ACC112 (cell line): Measurements from ENCODE around the gene TBC1D2B.
"Not testable (repeated sequence)": the region's sequence is repeated elsewhere in the genome, so short reads cannot be mapped to it uniquely, and the experiment has no call there.

Experiments used
- H2AFZ ChIP-seq: fragments of 200-600 bp; sonication (generic); one replicate; pipeline ENCODE4 v1.6.0; 2017; ENCODE audit warnings: antibody characterized with exemption, low read length; ENCODE audit not compliant: unreplicated experiment
- H3K27ac ChIP-seq: fragments of 200-600 bp; sonication (generic); 2 replicates; pipeline ENCODE4 v1.5.1; 2014; ENCODE audit warnings: low read depth, mild to moderate bottlenecking, antibody characterized with exemption, low read length, moderate library complexity
- H3K27me3 ChIP-seq: fragments of 200-600 bp; sonication (generic); 2 replicates; pipeline ENCODE4 v1.6.1; 2014; ENCODE audit warnings: mild to moderate bottlenecking, antibody characterized with exemption, low read length, moderate library complexity, mixed read lengths; ENCODE audit not compliant: insufficient read depth
- H3K36me3 ChIP-seq: fragments of 200-600 bp; sonication (generic); 2 replicates; pipeline ENCODE4 v1.6.1; 2016; ENCODE audit warnings: mild to moderate bottlenecking, antibody characterized with exemption, low read length, moderate library complexity, mixed read lengths; ENCODE audit not compliant: insufficient read depth
- H3K4me1 ChIP-seq: fragments of 200-600 bp; sonication (generic); one replicate; pipeline ENCODE4 v1.6.1; 2016; ENCODE audit warnings: low read length, mixed read lengths; ENCODE audit not compliant: insufficient read depth, unreplicated experiment, control insufficient read depth
- H3K4me3 ChIP-seq: fragments of 200-600 bp; sonication (generic); 2 replicates; pipeline ENCODE4 v1.5.1; 2014; ENCODE audit warnings: mild to moderate bottlenecking, low read depth, low read length
- H3K79me2 ChIP-seq: fragments of 200-600 bp; sonication (generic); one replicate; pipeline ENCODE4 v1.6.0; 2016; ENCODE audit warnings: low read length; ENCODE audit not compliant: control insufficient read depth, unreplicated experiment, insufficient read depth

Gene TBC1D2B

GRCh38 chr15:77970813-77971360 lies 106.6 kb downstream of the TBC1D2B start:
- H3K4me3 ChIP-seq, H3K79me2 ChIP-seq, H3K27me3 ChIP-seq, H3K4me1 ChIP-seq, H2AFZ ChIP-seq, H3K27ac ChIP-seq, H3K36me3 ChIP-seq: not testable (repeated sequence)

DNA sequence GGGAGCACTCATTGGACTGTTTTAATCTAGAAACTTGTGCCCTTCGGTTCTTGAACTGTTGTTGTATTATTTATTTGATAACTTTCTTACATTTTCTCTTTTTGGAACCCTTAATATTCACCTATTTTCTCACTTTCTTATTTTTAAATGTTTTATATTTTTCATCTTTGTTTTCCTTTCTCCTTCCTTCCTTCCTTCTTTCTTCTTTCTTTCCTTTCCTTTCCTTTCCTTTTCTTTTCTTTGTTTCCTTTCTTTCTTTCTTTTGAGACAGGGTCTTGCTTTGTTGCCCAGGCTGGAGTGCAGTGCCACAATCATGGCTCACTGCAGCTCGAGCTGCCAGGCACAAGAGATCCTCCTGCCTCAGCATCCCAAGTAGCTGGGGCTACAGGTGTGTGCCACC lies 108.5 kb downstream of the TBC1D2B start:
- Histone ChIP-seq H3K36me3 (no peaks in the 10 kb centered on the region), H3K4me1 (peaks cover 3% of the 10 kb centered on the region), H3K27me3 (no peaks in the 10 kb centered on the region), H3K79me2 (no peaks in the 10 kb centered on the region), H3K4me3 (no peak overlapping the region), H2AFZ (no peak overlapping the region), H3K27ac (no peak overlapping the region)

DNA sequence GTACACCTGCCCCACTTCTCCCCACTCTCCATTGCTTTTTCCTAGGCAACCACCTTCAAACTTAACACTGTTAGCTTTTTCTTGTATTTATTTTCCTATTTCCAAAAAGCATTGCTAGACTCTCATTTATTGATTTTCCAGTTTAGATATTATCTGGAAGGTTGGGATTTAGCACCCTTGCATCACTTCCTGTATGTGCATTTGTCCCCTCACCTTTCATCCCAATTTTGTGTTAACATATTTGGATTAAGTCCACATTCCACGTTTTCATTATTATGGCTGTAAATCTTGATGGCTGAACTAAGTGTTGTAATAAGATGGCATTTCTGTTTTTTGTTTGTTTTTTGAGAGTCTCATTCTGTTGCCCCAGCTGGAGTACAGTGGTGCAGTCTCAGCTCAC lies 109.7 kb downstream of the TBC1D2B start:
- H3K36me3 ChIP-seq = no peaks in the 10 kb centered on the region
- no peak overlapping the region for H3K27ac ChIP-seq
- no peaks in the 10 kb centered on the region for H3K27me3 ChIP-seq
- H3K79me2 ChIP-seq = no peaks in the 10 kb centered on the region
- no peaks in the 10 kb centered on the region for H3K4me1 ChIP-seq
- H3K4me3 ChIP-seq = no peak overlapping the region
- H2AFZ ChIP-seq = no peak overlapping the region

DNA sequence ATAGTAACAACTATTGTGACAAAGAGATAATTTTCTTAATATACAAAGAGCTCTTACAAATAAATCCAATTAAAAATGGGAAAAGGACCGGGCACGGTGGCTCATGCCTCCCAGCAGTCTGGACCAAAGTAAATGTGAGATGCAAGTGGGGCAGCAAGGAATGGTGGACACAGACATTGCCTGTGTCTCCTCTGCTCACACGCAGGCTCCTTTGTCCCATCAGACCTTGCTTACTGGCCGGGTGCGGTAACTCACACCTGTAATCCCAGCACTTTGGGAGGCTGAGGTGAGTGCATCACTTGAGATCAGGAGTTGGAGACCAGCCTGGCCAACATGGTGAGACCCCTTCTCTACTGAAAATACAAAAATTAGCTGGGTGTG lies 110.3 kb downstream of the TBC1D2B start:
- not testable (repeated sequence) for H3K79me2 ChIP-seq, H3K4me1 ChIP-seq, H3K27me3 ChIP-seq, H3K36me3 ChIP-seq, H3K27ac ChIP-seq, H3K4me3 ChIP-seq, H2AFZ ChIP-seq

GRCh38 chr15:77966540-77967234 lies 110.8 kb downstream of the TBC1D2B start:
- H3K27ac ChIP-seq = no peak overlapping the region
- no peak overlapping the region for H2AFZ ChIP-seq
- no peaks in the 10 kb centered on the region for H3K4me1 ChIP-seq
- H3K27me3 ChIP-seq = no peaks in the 10 kb centered on the region
- H3K36me3 ChIP-seq = no peaks in the 10 kb centered on the region
- no peaks in the 10 kb centered on the region for H3K79me2 ChIP-seq
- H3K4me3 ChIP-seq = no peak overlapping the region

- Histone ChIP-seq H3K27me3 (no peaks in the 10 kb centered on the region), H3K4me1 (no peaks in the 10 kb centered on the region), H3K27ac (no peak overlapping the region), H3K4me3 (no peak overlapping the region), H3K79me2 (no peaks in the 10 kb centered on the region), H2AFZ (no peak overlapping the region), H3K36me3 (no peaks in the 10 kb centered on the region)
Measured at GRCh38 chr15:77964193-77964592, 113.3 kb downstream of the TBC1D2B start.

DNA sequence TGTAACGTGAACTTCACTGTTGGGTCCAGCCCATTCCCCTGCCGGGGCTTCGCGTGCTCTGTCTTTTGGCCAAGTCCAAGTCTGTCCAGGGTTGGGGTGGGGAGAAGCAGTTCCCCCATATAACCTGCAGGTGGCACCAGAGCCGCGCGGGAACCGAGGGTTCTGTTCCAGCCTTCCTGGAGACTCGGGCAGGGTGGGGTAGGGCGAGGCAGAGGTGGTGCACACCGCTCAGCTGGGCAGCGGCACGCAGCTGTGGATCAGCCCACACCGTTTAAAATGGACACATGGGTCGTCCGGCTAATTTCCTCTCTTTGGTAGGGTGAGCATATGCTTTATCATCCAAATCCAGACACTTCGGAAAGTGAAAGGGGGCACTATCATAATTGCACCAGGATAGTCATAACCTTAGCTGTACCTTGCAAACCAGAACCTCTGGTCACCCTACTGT lies 118.1 kb downstream of the TBC1D2B start:
- no peaks in the 10 kb centered on the region for H3K27me3 ChIP-seq

DNA sequence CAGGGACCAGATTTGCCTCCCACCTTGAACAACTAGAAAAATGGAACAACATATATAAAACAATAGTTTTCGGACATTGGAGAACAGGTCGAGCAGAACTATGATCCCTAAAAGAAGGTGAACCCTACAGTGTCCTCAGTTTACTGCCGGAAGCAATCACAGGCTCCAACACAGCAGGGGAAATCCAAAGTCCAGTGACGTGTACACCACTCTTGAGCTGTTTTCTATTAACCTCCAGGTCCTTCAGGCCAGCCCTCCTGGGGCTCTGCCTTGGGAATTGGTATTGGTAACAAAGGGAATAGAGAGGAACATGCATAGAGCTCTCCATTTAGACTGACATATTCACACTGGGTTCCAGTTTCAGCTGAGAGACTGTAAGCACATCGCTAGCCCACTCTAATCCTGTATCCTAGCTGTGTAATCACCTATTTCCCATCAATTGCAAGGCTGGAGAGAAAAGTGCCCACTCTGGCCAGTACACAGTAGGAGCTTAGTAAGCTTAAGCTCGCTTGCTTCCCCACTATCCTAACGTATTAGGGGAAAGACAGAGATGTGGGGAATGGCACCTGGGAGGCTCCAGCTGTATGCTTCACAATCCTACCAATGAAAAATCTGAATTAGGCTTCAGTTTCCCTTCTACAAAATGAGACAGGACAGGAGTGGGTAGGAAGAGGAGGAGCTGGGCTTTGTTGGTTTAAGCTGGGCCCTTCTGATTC lies 118.6 kb downstream of the TBC1D2B start:
- not testable (repeated sequence) for H3K36me3 ChIP-seq, H3K79me2 ChIP-seq, H3K4me1 ChIP-seq, H3K27ac ChIP-seq, H2AFZ ChIP-seq, H3K27me3 ChIP-seq
- H3K4me3 ChIP-seq = peak overlapping the region; percentile 74; the same call in 1 of the 2 replicates

More for the DNA sequence above, 118.1 kb downstream of the TBC1D2B start:
- Histone ChIP-seq H3K4me1 (no peaks in the 10 kb centered on the region), H2AFZ (no peak overlapping the region), H3K4me3 (peak overlapping the region; percentile 74), H3K79me2 (no peaks in the 10 kb centered on the region), H3K36me3 (no peaks in the 10 kb centered on the region), H3K27ac (no peak overlapping the region)

DNA sequence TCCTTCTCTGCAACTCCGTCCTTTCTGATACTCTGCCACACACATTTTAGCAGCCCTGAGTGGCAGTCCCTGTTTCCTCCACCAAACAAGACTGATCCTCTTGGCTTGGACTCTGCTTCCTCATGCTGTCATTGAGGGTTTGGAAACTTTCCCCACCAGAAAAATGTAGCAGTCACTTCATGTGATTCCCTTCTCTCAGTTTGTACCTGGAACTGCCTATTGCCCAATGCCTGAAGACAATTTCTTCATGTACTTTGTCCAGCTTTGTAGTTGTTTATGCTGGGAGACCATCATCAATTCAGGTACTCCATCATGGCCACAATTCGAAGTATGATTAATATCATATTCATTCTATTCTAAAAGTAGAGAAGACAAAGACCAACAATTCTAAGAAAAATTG lies 119.5 kb downstream of the TBC1D2B start:
- not testable (repeated sequence) for H3K27ac ChIP-seq, H3K4me3 ChIP-seq, H3K4me1 ChIP-seq, H3K36me3 ChIP-seq, H3K27me3 ChIP-seq, H2AFZ ChIP-seq, H3K79me2 ChIP-seq

GRCh38 chr15:77953926-77954325 lies 123.6 kb downstream of the TBC1D2B start:
- not testable (repeated sequence) for H3K27me3 ChIP-seq, H3K36me3 ChIP-seq, H3K4me3 ChIP-seq, H3K79me2 ChIP-seq, H3K4me1 ChIP-seq, H3K27ac ChIP-seq, H2AFZ ChIP-seq

- not testable (repeated sequence) for H3K79me2 ChIP-seq, H3K4me1 ChIP-seq
Measured at GRCh38 chr15:77952928-77953446, 124.5 kb downstream of the TBC1D2B start.

More at GRCh38 chr15:77952928-77953446, 124.5 kb downstream of the TBC1D2B start:
- not testable (repeated sequence) for H3K27me3 ChIP-seq, H3K4me3 ChIP-seq, H3K27ac ChIP-seq, H3K36me3 ChIP-seq, H2AFZ ChIP-seq
